ENCODE results near the gene SIGLEC1.

SIGLEC1 gene

DNA sequence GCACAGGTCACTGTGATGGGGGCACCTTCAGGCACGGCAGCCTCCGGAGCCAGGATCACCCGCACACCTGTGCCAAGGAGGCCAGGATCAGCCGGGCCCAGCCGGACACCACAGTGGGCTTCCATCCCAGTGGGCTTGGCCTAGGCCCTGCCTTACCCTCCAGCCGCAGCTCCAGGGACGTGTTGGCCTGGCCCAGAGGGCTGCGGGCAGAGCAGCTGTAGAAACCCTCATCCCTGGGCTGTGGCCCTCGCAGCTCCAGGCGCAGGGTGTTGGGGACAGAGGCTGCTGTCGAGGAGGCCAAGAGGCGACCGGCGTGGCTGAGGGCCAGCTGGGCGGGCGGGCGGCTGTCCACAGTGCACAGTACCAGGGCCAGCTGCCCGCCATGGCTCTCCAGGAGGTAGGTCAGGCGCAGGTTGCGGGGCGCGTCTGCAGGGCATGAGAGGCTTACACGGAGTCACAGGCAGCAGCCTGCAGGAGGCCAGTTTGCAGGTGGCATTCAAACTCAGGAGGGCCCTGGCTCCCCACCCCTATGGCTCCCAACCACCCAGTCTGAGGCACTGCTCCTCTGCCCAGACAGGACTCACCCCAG lies 19.6 kb downstream of the SIGLEC1 start:
- TF ChIP-seq GATA3 (IDR thresholded peaks at IDR 0.05; ENCODE audit: low read depth, low read length) = no peak
- no peak for TF ChIP-seq GATA2 (IDR thresholded peaks at IDR 0.05; ENCODE audit: low read depth, low read length)

DNA sequence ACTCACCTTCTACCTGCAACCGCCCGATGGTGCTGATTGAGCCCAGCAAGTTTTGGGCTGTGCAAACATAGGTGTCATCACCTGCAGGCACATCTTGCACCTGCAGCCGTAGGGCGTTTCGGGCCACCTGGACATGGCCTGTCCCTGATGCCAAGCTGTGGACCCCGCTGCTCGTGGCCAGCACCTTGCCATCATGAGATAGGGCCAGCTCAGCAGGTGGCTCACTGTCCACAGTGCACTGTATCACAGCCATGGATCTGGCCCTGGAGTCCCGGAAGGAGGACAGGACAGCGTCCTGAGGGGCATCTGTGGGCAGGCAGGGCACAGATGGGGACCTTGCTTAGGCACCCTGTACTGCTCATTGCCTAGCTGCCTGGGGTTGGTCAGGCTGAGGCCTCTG lies 20.5 kb downstream of the SIGLEC1 start:
- TF ChIP-seq GATA2 (IDR thresholded peaks at IDR 0.05; ENCODE audit: low read depth, low read length) = no peak
- no peak for TF ChIP-seq GATA3 (IDR thresholded peaks at IDR 0.05; ENCODE audit: low read depth, low read length)

DNA sequence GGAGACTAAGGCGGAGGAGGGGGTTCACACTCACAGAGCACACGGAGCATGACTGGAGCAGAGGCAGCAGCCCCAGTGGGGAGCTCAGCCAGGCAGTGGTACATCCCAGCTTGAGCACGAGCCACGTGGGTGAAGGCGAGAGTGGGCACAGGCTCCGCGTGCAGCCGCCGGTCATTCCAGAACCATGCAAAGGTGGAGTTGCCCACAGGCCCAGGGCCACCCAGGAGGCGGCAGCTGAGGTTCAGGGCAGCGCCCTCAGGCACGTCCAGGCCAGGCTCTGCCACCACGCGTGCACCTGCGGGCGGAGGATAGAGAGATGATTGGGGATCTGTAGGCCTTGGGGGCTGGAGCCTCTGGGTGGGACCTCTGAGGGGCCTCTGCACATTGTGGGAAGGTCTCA lies 21.1 kb downstream of the SIGLEC1 start:
- TF ChIP-seq GATA3 (IDR thresholded peaks at IDR 0.05; ENCODE audit: low read depth, low read length) = no peak
- no peak for TF ChIP-seq GATA2 (IDR thresholded peaks at IDR 0.05; ENCODE audit: low read depth, low read length)

GRCh38 chr20:3690413-3690812 lies 22.0 kb downstream of the SIGLEC1 start:
- TF ChIP-seq GATA2 (IDR thresholded peaks at IDR 0.05; ENCODE audit: low read depth, low read length) = no peak
- TF ChIP-seq GATA3 (IDR thresholded peaks at IDR 0.05; ENCODE audit: low read depth, low read length) = no peak

GRCh38 chr20:3689978-3690377 lies 22.4 kb downstream of the SIGLEC1 start:
- no peak for TF ChIP-seq GATA2 (IDR thresholded peaks at IDR 0.05; ENCODE audit: low read depth, low read length)
- TF ChIP-seq GATA3 (IDR thresholded peaks at IDR 0.05; ENCODE audit: low read depth, low read length) = no peak

DNA sequence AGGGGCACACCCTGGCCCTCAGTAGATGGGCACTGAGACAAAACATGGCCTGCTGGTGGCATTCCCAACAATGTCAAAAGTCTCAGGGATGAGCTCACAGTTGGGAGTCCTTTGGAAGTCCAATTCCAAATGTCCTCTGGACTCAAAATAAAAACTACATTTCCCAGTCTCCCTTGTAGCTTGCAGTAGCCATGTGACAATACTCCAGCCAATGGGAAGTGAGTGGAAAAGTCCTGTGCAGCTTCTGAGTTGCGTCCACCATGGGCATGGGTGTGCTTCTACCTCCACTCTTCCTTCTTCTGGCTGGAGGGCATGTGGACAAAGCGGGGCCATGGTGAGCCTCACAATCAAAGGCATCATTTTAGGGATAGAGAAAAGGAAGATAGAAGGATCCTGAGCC lies 24.7 kb downstream of the SIGLEC1 start:
- no peak for TF ChIP-seq GATA2 (IDR thresholded peaks at IDR 0.05; ENCODE audit: low read depth, low read length)
- TF ChIP-seq GATA3 (IDR thresholded peaks at IDR 0.05; ENCODE audit: low read depth, low read length) = no peak

DNA sequence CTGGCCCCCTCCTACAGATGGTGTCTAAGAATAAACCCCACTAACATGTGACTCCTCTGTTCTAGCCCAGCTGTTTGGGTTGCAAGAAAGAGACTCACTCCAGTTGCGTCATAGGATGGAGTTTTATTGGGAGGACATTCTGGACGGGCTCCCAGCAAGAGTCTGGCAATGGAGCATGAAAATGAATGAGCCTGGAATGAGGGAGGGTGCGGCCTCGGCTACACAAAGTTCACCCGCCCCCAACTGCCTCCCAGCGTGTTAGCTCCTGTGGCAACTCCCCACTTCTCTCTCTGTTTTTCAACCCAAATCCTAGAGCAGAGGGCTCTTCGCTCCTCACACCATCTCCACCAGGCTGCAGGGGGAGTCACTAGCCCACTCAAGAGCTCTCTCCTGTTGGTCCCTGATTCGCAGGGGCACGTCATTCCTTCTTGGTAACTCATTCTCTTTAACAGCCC lies 25.5 kb downstream of the SIGLEC1 start:
- TF ChIP-seq GATA2 (IDR thresholded peaks at IDR 0.05; ENCODE audit: low read depth, low read length) (no peak), GATA3 (IDR thresholded peaks at IDR 0.05; ENCODE audit: low read depth, low read length) (no peak)

DNA sequence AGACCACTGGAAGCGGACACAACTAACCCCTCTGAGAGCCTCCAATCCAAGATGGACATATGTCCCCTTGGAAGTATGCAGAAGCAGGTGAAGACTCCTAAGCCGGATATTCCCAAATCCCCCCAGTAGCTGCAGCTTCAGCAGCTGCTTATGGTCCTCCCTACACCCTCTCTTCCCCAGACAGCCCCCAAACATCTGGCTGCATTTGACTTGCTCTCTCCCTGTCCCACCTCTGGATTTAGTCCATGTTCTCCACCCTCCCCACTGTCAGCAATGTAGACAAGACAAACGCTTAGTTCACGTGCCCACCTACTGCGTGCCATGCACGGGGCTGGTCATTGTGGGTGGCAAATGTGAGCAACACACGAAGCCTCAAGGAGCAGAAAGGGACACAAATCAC lies 26.0 kb downstream of the SIGLEC1 start:
- TF ChIP-seq GATA2 (IDR thresholded peaks at IDR 0.05; ENCODE audit: low read depth, low read length) (no peak), GATA3 (IDR thresholded peaks at IDR 0.05; ENCODE audit: low read depth, low read length) (no peak)

DNA sequence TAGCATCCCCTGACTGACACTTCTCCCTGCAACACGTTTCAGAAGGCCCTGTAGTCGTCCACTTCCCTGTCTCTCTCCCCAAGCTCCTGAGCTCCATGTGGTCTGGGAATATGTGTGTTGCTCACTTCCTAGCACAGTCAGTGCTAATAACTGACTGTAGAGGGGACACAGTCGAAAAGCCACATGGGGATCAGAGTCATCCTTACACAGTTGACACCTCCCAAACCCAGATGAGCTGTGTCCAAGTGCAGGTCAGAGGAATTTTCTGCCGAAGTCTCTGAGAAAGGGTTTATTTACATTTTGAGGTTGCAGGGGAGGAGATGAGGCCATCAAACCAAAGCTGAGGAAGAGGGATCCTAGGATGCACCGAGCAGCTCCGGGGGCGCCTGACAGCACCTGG lies 27.1 kb downstream of the SIGLEC1 start:
- TF ChIP-seq GATA2 (IDR thresholded peaks at IDR 0.05; ENCODE audit: low read depth, low read length) (no peak), GATA3 (IDR thresholded peaks at IDR 0.05; ENCODE audit: low read depth, low read length) (no peak)

DNA sequence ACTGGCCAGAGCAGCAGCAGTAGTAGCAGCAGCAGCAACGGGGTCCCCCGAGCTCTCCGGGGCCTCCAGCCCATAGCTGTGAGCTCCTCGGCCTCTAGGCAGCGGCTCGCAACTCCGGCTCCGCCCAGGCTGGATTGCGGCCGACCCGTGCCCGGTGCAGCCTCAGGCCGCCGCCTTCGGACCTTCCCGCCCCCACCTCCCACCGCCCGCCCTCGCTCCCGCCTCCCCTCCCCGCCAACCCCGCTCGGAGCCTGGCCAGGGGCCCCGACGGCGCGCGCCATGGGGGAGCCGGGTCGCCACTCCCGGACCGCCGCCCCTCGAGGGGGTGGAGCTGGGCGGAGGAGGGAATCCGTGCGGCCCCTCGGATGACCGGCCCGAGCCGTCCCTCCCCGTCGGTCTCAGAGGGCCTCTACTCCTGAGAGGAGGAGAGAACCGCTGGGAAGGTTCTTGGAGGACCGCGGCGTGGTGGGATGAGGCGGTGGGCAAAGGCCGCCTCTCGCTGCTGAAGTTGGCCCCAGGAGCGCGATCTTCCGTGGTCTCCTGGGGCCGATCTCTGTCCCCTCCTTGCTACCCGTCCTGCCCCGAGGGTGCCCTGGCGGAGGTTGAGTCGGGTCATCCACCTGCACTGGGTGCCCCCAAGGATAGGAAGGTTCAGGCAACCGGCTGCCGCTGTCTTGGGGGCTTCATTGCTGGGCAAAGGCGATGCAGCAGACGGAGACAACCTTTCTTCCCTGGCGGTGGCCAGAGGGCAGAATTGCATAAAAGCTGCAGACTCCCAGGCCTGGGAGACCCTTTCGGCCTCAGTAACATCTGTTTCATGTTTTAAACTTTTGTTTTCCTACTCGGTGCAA lies 30.2 kb downstream of the SIGLEC1 start, which contains the start of gene ADAM33:
Gene ADAM33 (minus strand): TSS at position 80 of the 851 bp plus-strand sequence. CDS start 6 bp downstream, at position 74.
- no peak for TF ChIP-seq GATA3 (IDR thresholded peaks at IDR 0.05; ENCODE audit: low read depth, low read length)
- no peak for TF ChIP-seq GATA2 (IDR thresholded peaks at IDR 0.05; ENCODE audit: low read depth, low read length)

DNA sequence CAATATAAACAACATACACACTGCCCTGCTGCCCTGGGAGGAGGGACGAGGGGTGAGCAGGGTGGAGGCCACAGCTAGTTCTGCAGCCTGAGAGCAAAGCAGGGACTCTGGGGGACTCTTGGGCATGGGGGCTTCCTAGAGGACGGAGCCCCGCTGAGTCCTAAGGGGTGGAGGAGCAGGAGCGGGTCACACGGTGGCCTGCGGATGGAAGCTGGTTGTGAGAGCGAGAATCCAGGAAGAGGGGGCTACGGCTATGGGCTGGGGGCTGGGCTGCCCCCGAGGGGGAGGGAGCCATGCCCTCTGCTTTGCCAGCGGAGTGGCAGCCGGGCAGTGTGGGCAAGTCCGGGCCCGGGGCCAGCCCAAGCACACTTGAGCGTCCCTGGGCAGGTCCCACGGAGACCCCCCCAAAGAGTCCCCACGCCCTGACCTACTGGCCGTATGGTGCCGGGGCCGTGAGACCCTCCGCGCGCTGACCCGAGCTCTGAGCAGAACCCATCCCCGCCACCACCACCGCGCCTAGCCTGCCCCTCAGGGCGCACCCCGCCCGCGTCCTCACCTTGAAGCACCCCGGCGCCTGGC lies 31.0 kb downstream of the SIGLEC1 start:
- TF ChIP-seq GATA3 (IDR thresholded peaks at IDR 0.05; ENCODE audit: low read depth, low read length) (no peak), GATA2 (IDR thresholded peaks at IDR 0.05; ENCODE audit: low read depth, low read length) (no peak)

DNA sequence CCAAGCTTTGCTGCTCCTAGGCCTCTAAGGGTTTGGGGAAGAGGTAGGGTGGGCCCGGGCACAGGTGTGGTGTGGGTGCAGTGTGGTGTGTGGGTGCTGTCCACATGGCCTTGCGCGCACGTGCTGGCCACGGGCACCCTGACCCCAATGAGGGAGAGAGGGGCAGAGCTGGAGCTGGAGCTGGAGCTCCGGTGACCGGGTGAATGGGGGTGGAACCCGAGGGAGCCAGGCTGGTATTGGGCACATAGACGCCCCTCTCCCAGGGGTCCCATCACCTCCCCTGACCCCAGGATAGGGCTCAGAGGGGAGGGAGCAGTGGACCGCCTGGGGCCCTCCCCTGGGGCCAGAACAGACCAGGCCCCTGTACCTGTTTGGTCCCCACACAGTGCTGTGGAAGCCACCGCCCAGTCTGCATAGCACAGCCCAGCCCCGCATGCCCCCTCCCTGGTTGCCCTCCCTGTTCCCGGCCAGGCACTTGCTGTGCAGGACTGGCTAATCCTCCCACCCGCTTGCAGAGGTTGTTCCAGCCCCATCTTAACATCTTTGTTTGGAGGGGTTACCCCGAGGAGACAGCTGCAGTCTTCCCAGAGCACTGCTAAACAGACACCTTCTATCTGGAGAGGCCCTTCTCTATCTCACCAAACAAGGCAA lies 31.6 kb downstream of the SIGLEC1 start:
- no peak for TF ChIP-seq GATA3 (IDR thresholded peaks at IDR 0.05; ENCODE audit: low read depth, low read length)
- TF ChIP-seq GATA2 (IDR thresholded peaks at IDR 0.05; ENCODE audit: low read depth, low read length) = no peak

DNA sequence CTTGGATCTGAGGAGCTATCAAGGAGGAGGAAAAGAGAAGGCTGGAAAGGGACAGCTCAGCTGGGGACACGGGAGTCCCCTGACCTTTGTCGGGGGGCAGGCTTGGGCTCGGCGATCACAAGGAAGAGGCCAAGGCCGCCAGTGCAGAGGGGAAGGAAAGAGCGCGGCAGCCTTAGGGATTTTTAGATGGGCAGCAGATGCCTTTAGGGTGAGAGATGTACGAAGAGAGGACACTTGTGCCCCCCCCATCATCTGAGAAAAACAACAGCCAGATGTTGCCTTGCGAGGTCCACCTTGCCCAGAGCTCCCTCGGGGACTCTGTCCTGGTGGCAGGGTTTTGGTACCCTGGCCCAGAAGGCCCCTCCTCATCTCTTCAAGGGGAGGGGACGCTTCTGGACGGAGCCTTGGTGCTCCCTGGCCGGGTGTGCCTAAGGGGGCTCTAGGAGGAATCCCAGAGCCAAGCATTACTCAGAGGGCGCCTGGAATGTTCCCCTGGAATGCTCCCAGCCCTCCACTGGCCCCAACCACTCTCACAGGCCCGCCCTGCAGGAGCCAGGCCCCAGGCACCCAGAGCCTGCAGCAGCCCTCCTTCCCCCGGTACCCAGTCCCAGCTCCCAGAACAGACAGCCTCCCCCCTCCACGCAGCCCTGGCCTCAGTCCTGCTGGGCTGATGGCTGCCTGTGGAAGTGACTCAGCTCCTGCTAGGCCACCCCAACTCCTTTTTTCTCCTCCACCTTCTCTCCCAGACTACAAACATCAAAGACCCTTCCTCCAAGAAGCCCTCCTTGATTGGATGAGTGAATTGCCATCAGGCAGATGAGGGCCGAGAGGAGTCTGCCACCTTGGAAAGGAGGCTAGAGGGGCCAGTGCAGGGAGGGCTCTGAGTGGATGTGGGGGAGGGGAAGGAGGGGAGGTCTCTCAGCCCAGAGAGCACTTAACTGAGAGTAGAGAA lies 32.4 kb downstream of the SIGLEC1 start:
- no peak for TF ChIP-seq GATA3 (IDR thresholded peaks at IDR 0.05; ENCODE audit: low read depth, low read length)
- no peak for TF ChIP-seq GATA2 (IDR thresholded peaks at IDR 0.05; ENCODE audit: low read depth, low read length)

Measured in SH-SY5Y (cell line).